GM12872 (cell line): Measurements from ENCODE around the gene COX11.
A peak's percentile ranks its signal among the peaks of the same experiment; 100 is the strongest.

Experiments used
- CTCF ChIP-seq: IDR thresholded peaks from 3 replicates; pipeline ENCODE4 v1.5.1; 2011; ENCODE audit warnings: low read depth, mild to moderate bottlenecking, low read length, moderate library complexity; ENCODE audit not compliant: insufficient read depth

COX11 gene

GRCh38 chr17:54968262-54968987 lies at the start of gene COX11, which contains the start of gene STXBP4:
TSS of gene COX11 (minus strand) at chr17:54968654. CDS start at chr17:54968646, 8 bp downstream.
TSS of gene STXBP4 (plus strand) at chr17:54968765. CDS start at chr17:54986220, 17,455 bp downstream.
- TF ChIP-seq CTCF = no peak

DNA sequence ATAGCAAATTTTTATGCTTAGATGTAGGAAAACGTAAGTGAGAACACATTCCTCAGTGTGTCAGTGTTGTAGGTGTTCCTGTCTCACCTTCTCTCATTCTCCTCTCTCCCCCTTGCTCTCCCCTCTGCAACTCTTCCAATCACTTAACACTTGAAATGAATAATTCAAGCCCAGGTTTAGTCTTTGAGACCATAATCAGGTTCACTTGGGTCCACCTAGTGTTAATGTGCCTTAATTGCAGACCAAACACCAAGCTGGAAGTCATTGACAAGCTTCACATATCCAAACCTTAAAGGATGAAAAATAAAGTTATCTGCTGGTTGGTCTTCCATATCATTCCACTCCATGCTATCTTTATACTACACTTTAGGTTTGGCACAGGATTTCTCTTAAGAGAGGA lies 37.1 kb upstream of the COX11 start:
- peak; percentile 60 for TF ChIP-seq CTCF

DNA sequence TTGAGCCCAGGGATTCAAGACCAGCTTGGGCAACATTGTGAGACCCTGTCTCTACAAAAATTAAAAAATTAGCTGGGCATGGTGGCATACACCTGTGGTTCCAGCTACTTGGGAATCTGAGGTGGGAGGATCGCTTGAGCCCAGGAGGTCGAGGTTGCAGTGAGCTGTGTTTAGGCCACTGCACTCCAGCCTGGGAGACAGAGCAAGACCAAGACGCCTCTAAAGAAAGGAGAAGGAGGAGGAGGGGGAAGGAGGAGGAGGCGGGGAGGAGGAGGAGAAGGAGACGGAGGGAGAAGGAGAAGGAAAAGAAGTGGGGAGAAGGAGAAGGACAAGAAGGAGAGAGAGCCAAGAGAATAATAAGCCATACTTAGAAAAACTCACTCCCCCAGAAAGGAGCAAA lies 36.0 kb upstream of the COX11 start:
- TF ChIP-seq CTCF = no peak

- no peak for TF ChIP-seq CTCF
Measured at GRCh38 chr17:55002458-55002857, 34.0 kb upstream of the COX11 start.

DNA sequence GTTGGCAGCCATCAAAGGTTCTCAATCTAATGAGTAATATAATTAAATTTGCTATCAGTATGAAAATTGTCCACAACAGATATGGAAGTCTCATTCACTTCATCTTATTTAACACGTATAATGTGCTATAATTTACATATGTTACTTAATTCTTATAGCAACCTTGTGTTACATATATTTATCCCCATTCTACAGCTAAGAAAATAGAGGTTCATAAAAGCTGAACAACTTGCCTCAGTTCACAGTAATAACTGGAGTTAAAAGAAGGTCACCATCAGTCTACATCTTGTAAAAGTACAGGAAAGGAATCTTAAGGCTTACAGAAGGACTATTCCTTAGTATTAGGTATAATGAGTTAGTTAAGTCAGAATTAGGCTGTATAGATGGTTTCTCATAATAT lies 28.0 kb upstream of the COX11 start:
- TF ChIP-seq CTCF = no peak

DNA sequence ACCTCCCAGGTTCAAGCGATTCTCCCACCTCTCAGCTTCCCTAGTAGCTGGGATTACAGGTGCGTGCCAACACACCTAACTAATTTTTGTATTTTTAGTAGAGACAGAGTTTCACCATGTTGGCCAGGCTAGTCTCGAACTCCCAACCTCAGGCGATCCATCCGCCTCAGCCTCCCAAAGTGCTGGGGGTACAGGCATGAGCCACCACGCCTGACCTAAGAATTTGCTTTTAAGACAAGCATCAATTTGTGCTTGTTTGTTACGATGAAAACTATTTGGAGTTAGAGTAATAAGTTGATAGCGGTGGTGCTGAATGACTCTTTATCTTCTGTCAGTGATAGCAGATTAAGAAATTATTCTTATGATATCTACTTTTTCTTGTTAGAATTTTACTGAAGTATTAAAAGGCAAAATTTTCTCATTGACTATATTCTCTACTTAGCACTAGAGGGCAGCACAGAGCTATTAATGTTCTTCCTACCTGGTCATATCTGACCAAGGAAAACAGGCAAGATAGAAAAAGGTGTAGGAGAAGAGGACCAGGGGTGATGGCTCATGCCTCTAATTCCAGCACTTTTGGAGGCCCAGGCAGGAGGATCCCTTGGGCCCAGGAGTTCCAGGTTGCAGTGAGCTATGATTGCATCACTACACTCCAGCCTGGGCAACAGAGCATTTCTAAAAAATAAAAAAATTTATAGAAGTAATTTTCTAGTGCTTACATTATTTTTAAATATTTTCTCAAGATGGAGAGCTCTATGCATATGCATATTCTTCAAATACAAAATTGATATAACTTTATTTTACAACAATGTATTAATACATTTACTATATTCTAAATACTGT lies 24.6 kb upstream of the COX11 start:
- peak; percentile 45; the same call in 2 of the 3 replicates for TF ChIP-seq CTCF

DNA sequence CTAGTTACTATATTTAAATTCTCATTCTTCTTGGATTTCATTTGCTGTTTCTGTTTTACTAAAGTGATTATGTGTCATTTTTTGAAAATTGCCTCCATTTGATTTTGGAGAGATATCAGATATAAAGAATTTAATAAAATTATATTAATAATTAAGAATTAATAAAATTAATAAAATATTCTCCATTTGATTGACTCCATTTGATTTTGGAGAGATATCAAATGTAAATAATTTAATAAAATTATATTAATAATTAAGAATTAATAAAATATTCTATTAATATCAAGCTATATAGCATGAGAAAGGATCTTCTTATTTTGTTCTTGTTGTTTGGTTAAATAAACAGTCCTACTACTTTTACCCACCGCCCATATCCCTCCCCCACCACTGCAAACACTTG lies 23.1 kb upstream of the COX11 start:
- no peak for TF ChIP-seq CTCF
